Stimulated activated CD4-positive, alpha-beta T cell treated with anti-CD3 and anti-CD28 coated beads, Interleukin-12 subunit alpha, Interleukin-12 subunit beta, amount 100 ng/mL, for 4 hours (primary cell): ENCODE measurements around the gene IL1RL1.

Experiments
- DNase-seq: peaks from one replicate; pipeline ENCODE4 v3.0.0-alpha.2; 2020

Gene IL1RL1

GRCh38 chr2:102294802-102295489 is 16.4 kb upstream of the IL1RL1 start:
- DNase-seq = no peak

DNA sequence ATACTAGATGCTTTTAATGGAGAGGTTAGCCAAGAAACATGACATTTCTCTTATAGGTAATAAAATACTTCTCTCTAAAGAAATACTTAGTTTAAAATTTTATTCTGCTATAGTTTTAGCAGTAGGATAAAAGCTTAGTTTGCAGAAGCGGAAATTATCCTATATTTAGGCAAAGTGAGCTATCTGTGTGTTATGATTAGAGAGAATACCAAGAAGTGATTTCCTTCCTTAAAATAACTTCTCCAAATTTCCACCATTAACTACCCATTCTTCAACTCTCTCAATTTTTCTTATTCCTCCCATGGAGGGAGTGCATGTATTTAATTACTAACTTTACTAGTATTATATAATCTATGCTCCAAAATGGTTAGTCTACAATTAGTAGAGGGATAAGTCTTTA is 15.8 kb upstream of the IL1RL1 start:
- DNase-seq = no peak

DNA sequence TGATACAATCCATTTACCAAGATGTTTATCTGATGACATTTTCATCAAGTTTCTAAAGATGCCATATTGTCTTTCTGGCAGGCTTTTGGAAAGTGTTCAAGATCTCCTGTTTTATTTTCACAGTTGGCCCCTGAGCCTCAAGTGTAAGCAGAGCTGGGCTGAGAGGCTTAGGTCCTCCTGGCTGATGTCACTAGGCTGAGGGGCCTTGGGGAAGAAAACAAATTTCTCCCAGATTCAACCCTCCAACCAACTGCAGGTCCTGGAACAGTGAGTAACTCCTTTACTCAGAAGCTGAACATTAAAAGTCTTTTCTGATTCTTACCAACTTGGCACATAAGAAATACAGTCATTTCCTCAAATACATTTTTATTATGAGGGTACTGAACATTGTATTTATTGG is 14.9 kb upstream of the IL1RL1 start:
- DNase-seq = no peak

DNA sequence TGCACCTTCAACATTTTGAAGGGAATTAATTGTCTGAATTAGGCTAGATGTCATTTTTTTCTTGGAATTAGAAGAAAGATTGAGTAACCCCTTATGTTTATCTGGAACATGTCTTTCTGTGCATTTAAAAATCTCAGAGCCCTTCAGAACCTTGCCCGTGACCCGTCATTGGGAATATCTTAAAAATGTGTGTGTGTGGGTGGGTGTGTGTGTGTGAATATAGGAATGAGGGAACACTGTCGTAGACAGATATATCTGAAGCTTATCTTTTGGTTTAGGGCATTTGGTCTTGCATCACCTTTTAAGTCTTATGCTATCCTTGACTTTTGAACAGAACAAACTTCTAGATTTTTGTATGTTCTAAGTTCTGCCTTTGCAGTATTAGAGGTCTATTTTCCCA is 13.5 kb upstream of the IL1RL1 start:
- no peak for DNase-seq

GRCh38 chr2:102301867-102302362 is 9.4 kb upstream of the IL1RL1 start:
- DNase-seq = peak; percentile 20

DNA sequence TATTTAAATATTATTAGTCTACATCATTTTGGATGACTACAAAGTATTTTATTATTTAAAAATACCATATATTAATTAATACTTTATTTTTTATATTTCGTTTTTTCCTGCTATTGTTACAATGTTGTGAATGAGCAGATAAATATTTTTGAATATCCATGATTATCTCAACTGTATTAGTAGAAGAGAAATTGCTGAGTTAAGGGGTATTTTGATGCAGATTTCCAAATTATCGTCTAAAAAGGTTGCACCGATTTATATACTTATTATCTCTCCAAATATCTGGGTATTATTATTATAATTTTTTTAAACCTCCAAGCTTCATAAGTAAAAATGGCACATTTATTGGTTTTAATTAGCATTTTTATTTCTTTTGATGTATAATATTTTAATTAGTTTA is 8.9 kb upstream of the IL1RL1 start:
- DNase-seq = no peak

GRCh38 chr2:102303589-102303988 is 7.8 kb upstream of the IL1RL1 start:
- no peak for DNase-seq

GRCh38 chr2:102304268-102304667 is 7.1 kb upstream of the IL1RL1 start:
- no peak for DNase-seq

GRCh38 chr2:102304711-102305611 is 6.4 kb upstream of the IL1RL1 start:
- DNase-seq = peak; percentile 11

- DNase-seq = no peak
These were observed 5.2 kb upstream of the IL1RL1 start for GRCh38 chr2:102306125-102306524.

DNA sequence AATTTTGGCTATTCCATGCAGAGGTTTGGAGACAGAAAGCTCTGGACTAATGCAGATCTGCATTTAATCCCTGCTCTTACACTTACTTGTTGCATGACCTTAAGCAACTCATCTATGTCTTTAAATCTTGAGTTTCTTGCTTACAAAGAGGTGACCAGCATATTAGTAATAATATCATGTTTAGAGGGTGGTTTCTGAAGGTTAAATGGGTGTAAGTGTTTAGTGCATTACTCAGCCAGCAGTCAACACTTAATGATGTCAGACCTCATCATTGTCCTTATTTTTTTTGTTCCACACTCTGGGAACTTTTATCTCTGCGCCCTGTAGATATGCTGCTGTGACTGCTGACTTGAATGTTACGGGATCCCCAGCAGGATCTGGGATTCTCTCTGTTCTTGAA is 1.7 kb downstream of the IL1RL1 start:
- DNase-seq = no peak

- DNase-seq = no peak
These were observed 2.1 kb downstream of the IL1RL1 start for GRCh38 chr2:102313471-102313870.

GRCh38 chr2:102313950-102314349 is 2.6 kb downstream of the IL1RL1 start:
- DNase-seq = no peak

DNA sequence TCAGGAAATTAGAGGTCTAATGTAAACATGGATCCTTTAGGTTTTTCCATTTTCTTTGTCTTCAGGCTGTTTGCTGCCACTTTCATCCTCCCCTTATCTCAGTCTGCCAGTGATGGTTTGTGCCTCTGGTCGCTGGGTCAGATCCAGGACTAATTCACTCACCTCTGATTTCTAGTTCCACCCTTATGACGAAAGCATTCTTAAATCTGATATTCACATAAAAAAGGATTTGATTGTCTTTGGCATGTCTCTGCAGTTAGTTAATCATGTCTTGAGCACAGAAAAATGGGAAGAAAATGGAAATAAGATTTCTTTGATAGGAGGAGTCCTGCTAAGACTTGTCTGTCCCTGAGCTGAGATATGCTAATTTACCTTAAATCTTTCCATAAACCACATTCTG is 4.6 kb downstream of the IL1RL1 start:
- no peak for DNase-seq

GRCh38 chr2:102317715-102318114 is 6.4 kb downstream of the IL1RL1 start:
- no peak for DNase-seq

- DNase-seq = no peak
These were observed 7.1 kb downstream of the IL1RL1 start for GRCh38 chr2:102318437-102318836.

GRCh38 chr2:102321941-102322719 is 10.8 kb downstream of the IL1RL1 start:
- DNase-seq = no peak

DNA sequence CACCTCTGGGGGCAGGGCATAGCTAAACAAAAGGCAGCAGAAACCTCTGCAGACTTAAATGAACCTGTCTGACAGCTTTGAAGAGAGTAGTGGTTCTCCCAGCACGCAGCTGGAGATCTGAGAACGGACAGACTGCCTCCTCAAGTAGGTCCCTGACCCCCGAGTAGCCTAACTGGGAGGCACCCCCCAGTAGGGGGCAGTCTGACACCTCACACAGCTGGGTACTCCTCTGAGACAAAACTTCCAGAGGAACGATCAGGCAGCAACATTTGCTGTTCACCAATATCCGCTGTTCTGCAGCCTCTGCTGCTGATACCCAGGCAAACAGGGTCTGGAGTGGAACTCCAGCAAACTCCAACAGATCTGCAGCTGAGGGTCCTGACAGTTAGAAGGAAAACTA is 13.6 kb downstream of the IL1RL1 start:
- DNase-seq = peak; percentile 10

GRCh38 chr2:102331311-102331980 is 20.1 kb downstream of the IL1RL1 start:
- DNase-seq = no peak

- no peak for DNase-seq
These were observed 23.1 kb downstream of the IL1RL1 start for GRCh38 chr2:102334486-102334885.

DNA sequence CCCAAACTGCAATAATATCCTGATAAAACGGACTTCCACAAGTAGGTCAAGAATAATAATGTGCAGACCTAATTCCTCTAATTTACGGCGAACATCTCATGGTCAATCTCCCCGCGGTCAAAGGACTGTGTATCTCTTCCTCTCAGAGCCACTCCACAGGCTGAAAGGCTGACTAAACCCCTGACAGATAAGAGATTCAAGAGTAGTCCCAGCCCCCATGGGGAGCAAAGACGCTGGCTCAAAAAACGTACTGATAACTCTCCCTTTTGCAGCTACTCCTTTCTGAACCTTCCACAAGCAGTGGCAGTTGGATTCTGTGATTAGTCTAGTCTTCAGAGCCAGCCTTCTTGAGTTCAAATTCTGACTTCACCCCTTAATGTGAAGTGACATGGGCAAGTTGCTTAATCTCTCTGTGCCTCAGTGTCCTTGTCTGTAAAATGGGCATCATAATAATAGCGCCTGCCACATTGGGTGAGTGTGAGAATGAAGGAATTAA is 24.6 kb downstream of the IL1RL1 start:
- no peak for DNase-seq

- DNase-seq = no peak
These were observed 25.2 kb downstream of the IL1RL1 start for GRCh38 chr2:102336502-102336945.
